H1 (cell line): Measurements from ENCODE around the gene PARD3. TPM values are rescaled to one million over a fixed set of nuclear protein-coding genes. Genes with fewer than 3 reads are reported as not detected.

Experiments used
- CTCF ChIA-PET: fragments of 300-600 bp; sonication (Branson Sonifier 250); formaldehyde crosslinking; loops from one replicate; lab custom pipeline; 2021; ENCODE audit not compliant: partially characterized antibody; lab: Charles Lee
- POLR2A ChIA-PET: fragments of 300-600 bp; sonication (Branson Sonifier 250); formaldehyde crosslinking; loops from one replicate; lab custom pipeline; 2021; ENCODE audit warnings: inconsistent platforms; ENCODE audit not compliant: partially characterized antibody; lab: Charles Lee
- DNase-seq, 2 experiments: peaks; one replicate each; pipeline versions ENCODE4 v3.0.0 to v3.0.0-alpha.2; 2010 to 2022; ENCODE audit warnings: low spot score in 2 of 2, low read depth in 1 of 2, mixed read lengths in 1 of 2
- FAIRE-seq: peaks from 2 replicates; lab custom pipeline; 2011; peaks lifted over from hg19 to GRCh38; lab: Jason Lieb, UNC
- H2AFZ ChIP-seq: 2 replicates; pipeline ENCODE4 v1.8.1; 2012; ENCODE audit warnings: low read length, inconsistent platforms
- H2AK5ac ChIP-seq: 2 replicates; pipeline ENCODE4 v1.6.1; 2013; ENCODE audit warnings: low read depth, low read length
- H2BK120ac ChIP-seq: replicated peaks from 2 replicates; pipeline ENCODE3; 2013; ENCODE audit warnings: low read depth, low read length, inconsistent platforms
- H2BK12ac ChIP-seq: 2 replicates; pipeline ENCODE4 v1.6.1; 2013; ENCODE audit warnings: low read depth, low read length
- H2BK15ac ChIP-seq: 2 replicates; pipeline ENCODE4 v1.6.1; 2013; ENCODE audit warnings: low read length
- H2BK20ac ChIP-seq: 2 replicates; pipeline ENCODE4 v1.6.1; 2013; ENCODE audit warnings: low read length
- H2BK5ac ChIP-seq: 2 replicates; pipeline ENCODE4 v1.6.1; 2013; ENCODE audit warnings: low read depth, low read length
- H3K14ac ChIP-seq: 2 replicates; pipeline ENCODE4 v1.6.1; 2013; ENCODE audit warnings: inconsistent platforms; ENCODE audit not compliant: insufficient read length
- H3K18ac ChIP-seq: 2 replicates; pipeline ENCODE4 v1.6.1; 2013; ENCODE audit warnings: low read length; ENCODE audit errors: extremely low read depth
- H3K23ac ChIP-seq: 2 replicates; pipeline ENCODE4 v1.6.1; 2013; ENCODE audit warnings: inconsistent platforms; ENCODE audit not compliant: insufficient read length
- H3K23me2 ChIP-seq: 2 replicates; pipeline ENCODE4 v1.6.1; 2013; ENCODE audit warnings: low read depth, low read length
- H3K27ac ChIP-seq: 2 replicates; pipeline ENCODE4 v1.6.1; 2011; ENCODE audit warnings: low read depth, low read length, inconsistent platforms
- H3K27me3 ChIP-seq, 4 experiments: replicated peaks in 1 of 4; 1 replicate in 1 of 4; 2 replicates in 3 of 4; pipeline versions ENCODE4 v1.6.1 to v1.8.1; 2011 to 2013; ENCODE audit warnings: low read length in 3 of 4, mild to moderate bottlenecking in 3 of 4, inconsistent platforms in 2 of 4, mixed read lengths in 2 of 4, moderate library complexity in 1 of 4; ENCODE audit not compliant: control insufficient read depth in 3 of 4, insufficient read depth in 3 of 4; ENCODE audit errors: extremely low read depth in 1 of 4
- H3K36me3 ChIP-seq, 4 experiments: 2 replicates each; pipeline versions ENCODE4 v1.6.1 to v1.8.1; 2011 to 2013; ENCODE audit warnings: mild to moderate bottlenecking in 4 of 4, low read length in 3 of 4, moderate library complexity in 2 of 4, control low read depth in 1 of 4, inconsistent platforms in 1 of 4; ENCODE audit not compliant: insufficient read depth in 4 of 4, control insufficient read depth in 2 of 4
- H3K4ac ChIP-seq: replicated peaks from 2 replicates; pipeline ENCODE3; 2013; ENCODE audit warnings: low read length, low read depth, mixed read lengths, inconsistent platforms; ENCODE audit not compliant: insufficient read length
- H3K4me1 ChIP-seq, 4 experiments: replicated peaks in 1 of 4; 1 replicate in 1 of 4; 2 replicates in 3 of 4; pipeline versions ENCODE4 v1.6.1 to v1.8.1; 2011 to 2013; ENCODE audit warnings: low read length in 3 of 4, inconsistent platforms in 2 of 4, mixed read lengths in 1 of 4; ENCODE audit not compliant: insufficient read depth in 4 of 4, control insufficient read depth in 3 of 4
- H3K4me2 ChIP-seq, 2 experiments: 2 replicates each; pipeline versions ENCODE4 v1.6.1 to v1.8.1; 2011 to 2013; ENCODE audit warnings: low read depth in 2 of 2, low read length in 2 of 2, control low read depth in 1 of 2, inconsistent platforms in 1 of 2, mild to moderate bottlenecking in 1 of 2; ENCODE audit not compliant: insufficient read depth in 1 of 2
- H3K4me3 ChIP-seq, 4 experiments: fragments of 200-600, 300-600 bp in 1 of 4; sonication (generic), shearing (Covaris generic), sonication (Bioruptor Twin) in 1 of 4; 2 replicates each; pipeline versions ENCODE4 v1.5.1 to v1.8.1; 2011 to 2016; ENCODE audit warnings: low read length in 4 of 4, low read depth in 3 of 4, control low read depth in 2 of 4, inconsistent platforms in 2 of 4, mild to moderate bottlenecking in 2 of 4, mixed read lengths in 1 of 4, moderate library complexity in 1 of 4; ENCODE audit not compliant: insufficient read depth in 2 of 4; ENCODE audit errors: extremely low read depth in 1 of 4
- H3K56ac ChIP-seq: replicated peaks from 2 replicates; pipeline ENCODE3; 2013; ENCODE audit warnings: low read depth, mild to moderate bottlenecking, mixed read lengths, low read length, inconsistent platforms; ENCODE audit not compliant: insufficient read length
- H3K79me1 ChIP-seq: 2 replicates; pipeline ENCODE4 v1.6.1; 2013; ENCODE audit warnings: low read depth, low read length, control low read depth
- H3K79me2 ChIP-seq, 2 experiments: 2 replicates each; pipeline versions ENCODE4 v1.6.1 to v1.8.1; 2012 to 2013; ENCODE audit warnings: low read length in 2 of 2, mild to moderate bottlenecking in 2 of 2, inconsistent platforms in 1 of 2; ENCODE audit not compliant: insufficient read depth in 2 of 2, control insufficient read depth in 1 of 2
- H3K9ac ChIP-seq, 4 experiments: replicated peaks in 1 of 4; 1 replicate in 1 of 4; 2 replicates in 3 of 4; pipeline versions ENCODE4 v1.6.1 to v1.8.1; 2011 to 2013; ENCODE audit warnings: low read depth in 3 of 4, low read length in 3 of 4, control low read depth in 2 of 4, mild to moderate bottlenecking in 2 of 4, moderate library complexity in 2 of 4, inconsistent platforms in 1 of 4; ENCODE audit errors: extremely low read depth in 1 of 4
- H3K9me3 ChIP-seq, 2 experiments: 2 replicates each; pipeline versions ENCODE4 v1.6.1 to v1.8.1; 2012 to 2013; ENCODE audit warnings: mild to moderate bottlenecking in 2 of 2, moderate library complexity in 2 of 2, control low read depth in 1 of 2, inconsistent platforms in 1 of 2, low read depth in 1 of 2, low read length in 1 of 2, mixed read lengths in 1 of 2; ENCODE audit not compliant: insufficient read depth in 2 of 2
- H4K20me1 ChIP-seq, 2 experiments: replicated peaks in 1 of 2; 2 replicates each; pipeline versions ENCODE3 to v1.8.1; 2011 to 2013; ENCODE audit warnings: inconsistent platforms in 2 of 2, low read length in 2 of 2, mild to moderate bottlenecking in 1 of 2; ENCODE audit not compliant: insufficient read depth in 2 of 2, control insufficient read depth in 1 of 2
- H4K5ac ChIP-seq: 2 replicates; pipeline ENCODE4 v1.6.1; 2013; ENCODE audit warnings: low read length, low read depth, mixed read lengths, inconsistent platforms; ENCODE audit not compliant: insufficient read length
- H4K8ac ChIP-seq: 2 replicates; pipeline ENCODE4 v1.8.0; 2013; ENCODE audit warnings: mild to moderate bottlenecking, moderate library complexity, low read length, inconsistent platforms; ENCODE audit not compliant: insufficient read depth; ENCODE audit errors: extremely low read depth
- H4K91ac ChIP-seq: replicated peaks from 2 replicates; pipeline ENCODE3; 2013; ENCODE audit warnings: low read length, mixed read lengths, inconsistent platforms; ENCODE audit not compliant: insufficient read length
- CBX5 ChIP-seq: fragments of 300-800, 300-1000 bp; sonication (generic); IDR thresholded peaks from 2 replicates; pipeline ENCODE4 v1.7.1; 2016; ENCODE audit warnings: antibody characterized with exemption, low read length, low read depth
- KDM4A ChIP-seq: IDR thresholded peaks from one replicate; pipeline ENCODE4 v1.7.1; 2012; ENCODE audit warnings: low read depth, mild to moderate bottlenecking, moderate library complexity, low read length, inconsistent platforms; ENCODE audit not compliant: severe bottlenecking
- MAFK ChIP-seq: IDR thresholded peaks from 2 replicates; pipeline ENCODE4 v1.6.1; 2012; ENCODE audit warnings: low read depth, mild to moderate bottlenecking, improper control_type of control experiment, low read length
- RNF2 ChIP-seq: fragments of 200-900, 300-1000 bp; sonication (generic); IDR thresholded peaks from 2 replicates; pipeline ENCODE4 v1.7.1; 2016; ENCODE audit warnings: borderline replicate concordance, low read depth, mild to moderate bottlenecking, antibody characterized with exemption, low read length; ENCODE audit not compliant: poor library complexity, severe bottlenecking; ENCODE audit errors: missing control alignments
- WGBS, 2 experiments: shearing (Covaris generic) in 1 of 2; methylation state at CpG; one replicate each; pipeline versions ENCODE4 v1.1.6 to v1.1.7; 2013 to 2015; ENCODE audit warnings: low lambda C conversion rate in 2 of 2, mixed read lengths in 2 of 2, inconsistent platforms in 1 of 2, low coverage in 1 of 2, missing lambda C conversion rate in 1 of 2; ENCODE audit not compliant: insufficient replicate concordance in 2 of 2, insufficient coverage in 1 of 2, insufficient read length in 1 of 2; ENCODE audit errors: extremely low coverage in 1 of 2, missing lambda C conversion rate in 1 of 2; 5-methylcytosine and 5-hydroxymethylcytosine counted together
- polyA plus RNA-seq, 7 experiments: library from polyadenylated mRNA; depleted of rRNA in 3 of 7; stranded (reverse) in 5 of 7; unstranded in 2 of 7; fragments of >200 nt in 5 of 7; fragments of 200-250 nt in 2 of 7; gene quantifications; 1 replicate in 5 of 7; 2 replicates in 1 of 7; 4 replicates in 1 of 7; pipeline versions ENCODE4 v1.2.1 to v1.2.3, GENCODE V29; 2011 to 2013; ENCODE audit warnings: missing spikeins in 2 of 7, mixed read lengths in 2 of 7
- total RNA-seq: library from RNA; stranded (reverse); fragmentation: NEBNext Ultra II Directional; extraction: Animal tissue kit (Norgen Biotek cat#: 25700); gene quantifications from 2 replicates; pipeline ENCODE4 v1.2.1, GENCODE V29; 2021
- TF ChIP-seq, protein P1 (sequence below): IDR thresholded peaks from 2 replicates; pipeline ENCODE4 v1.6.1; 2012; ENCODE audit warnings: inconsistent platforms

Gene PARD3
- total and polyA plus RNA-seq, 2 of the 8 experiments (the other 6 are each of a cell fraction or from before 2014, with no cell fraction given), result 19.7 to 49.1 TPM

DNA sequence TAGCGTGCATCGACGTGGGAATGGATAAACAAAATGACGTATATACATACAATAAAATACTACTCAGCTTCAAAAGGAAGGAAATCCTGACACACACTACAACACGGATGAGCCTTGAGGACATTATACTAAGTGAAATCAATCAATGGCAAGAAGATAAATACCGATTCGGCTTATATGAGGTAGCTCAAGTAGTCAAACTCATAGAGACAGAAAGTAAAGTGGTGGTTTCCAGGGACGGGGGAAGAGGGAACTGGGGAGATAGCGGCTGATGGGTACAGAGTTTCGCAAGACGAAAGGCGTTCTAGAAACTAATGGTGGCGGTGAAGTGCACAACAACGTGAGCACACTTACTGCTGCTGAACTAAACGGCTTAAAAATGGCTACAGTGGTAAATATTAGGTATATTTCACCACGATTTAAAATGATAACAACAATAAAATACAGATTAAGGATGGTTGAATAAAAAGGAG, 516.7 kb downstream of the PARD3 start:
- H3K79me1 ChIP-seq, result no peaks in the 10 kb centered on the region
- ChIA-PET CTCF (interaction anchor here (0.6 to 1.7 kb wide), 3 partner anchors 9 to 554 kb away, joined by 3 to 5 read pairs (median 3); no protein-coding TSS in a partner anchor), POLR2A (interaction anchor here (1.2 kb wide), 1 partner anchor 20 kb away, joined by 3 read pairs; no protein-coding TSS in a partner anchor)
- H3K36me3 ChIP-seq, result no peaks in the 10 kb centered on the region
- H3K4me1 ChIP-seq, result peaks cover 0 to 6% (median 3%) of the 10 kb centered on the region in 4 experiments; a peak in 4 of 7 replicates
- no peaks in the 10 kb centered on the region for H4K20me1 ChIP-seq
- no peak overlapping the region for H2BK120ac ChIP-seq
- no peak overlapping the region for H3K9ac ChIP-seq
- H2AFZ ChIP-seq, result no peak overlapping the region
- no peak for DNase-seq
- WGBS, 2 experiments, result 90% methylated on average over 16 of the region's 16 CpGs; no CpG with 5 or more reads in 1 of the 2 experiments
- no peak overlapping the region for H2BK12ac ChIP-seq
- H3K27ac ChIP-seq, result no peak overlapping the region
- no peak overlapping the region for H2BK15ac ChIP-seq
- H3K4me3 ChIP-seq, result no peak overlapping the region
- H3K14ac ChIP-seq, result no peak overlapping the region
- H2BK5ac ChIP-seq, result no peak overlapping the region
- no peaks in the 10 kb centered on the region for H3K27me3 ChIP-seq
- no peak overlapping the region for H3K18ac ChIP-seq
- H2AK5ac ChIP-seq, result no peak overlapping the region
- no peak for FAIRE-seq
- H4K8ac ChIP-seq, result no peak overlapping the region
- H3K56ac ChIP-seq, result no peak overlapping the region
- H3K23ac ChIP-seq, result no peak overlapping the region
- H3K79me2 ChIP-seq, result no peaks in the 10 kb centered on the region
- H2BK20ac ChIP-seq, result no peak overlapping the region
- H4K91ac ChIP-seq, result no peak overlapping the region
- H3K4me2 ChIP-seq, result no peak overlapping the region
- H3K23me2 ChIP-seq, result no peaks in the 10 kb centered on the region
- no peaks in the 10 kb centered on the region for H3K9me3 ChIP-seq
- H3K4ac ChIP-seq, result no peak overlapping the region
- no peak overlapping the region for H4K5ac ChIP-seq
- TF ChIP-seq KDM4A, result no peak
- TF ChIP-seq, protein P1, sequence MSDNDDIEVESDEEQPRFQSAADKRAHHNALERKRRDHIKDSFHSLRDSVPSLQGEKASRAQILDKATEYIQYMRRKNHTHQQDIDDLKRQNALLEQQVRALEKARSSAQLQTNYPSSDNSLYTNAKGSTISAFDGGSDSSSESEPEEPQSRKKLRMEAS, result no peak
- TF ChIP-seq RNF2, result no peak
- no peak for TF ChIP-seq CBX5
- no peak for TF ChIP-seq MAFK
